Measurements from ENCODE around the gene MYL12B. TPM values are rescaled to one million over a fixed set of nuclear protein-coding genes. Genes with fewer than 3 reads are reported as not detected.
A peak's percentile ranks its signal among the peaks of the same experiment; 100 is the strongest.

The MYL12B gene
- total and polyA plus RNA-seq, 2 donors (not counting 3 experiments of a cell fraction or from before 2014, with no cell fraction given): 634 to 724 TPM

DNA sequence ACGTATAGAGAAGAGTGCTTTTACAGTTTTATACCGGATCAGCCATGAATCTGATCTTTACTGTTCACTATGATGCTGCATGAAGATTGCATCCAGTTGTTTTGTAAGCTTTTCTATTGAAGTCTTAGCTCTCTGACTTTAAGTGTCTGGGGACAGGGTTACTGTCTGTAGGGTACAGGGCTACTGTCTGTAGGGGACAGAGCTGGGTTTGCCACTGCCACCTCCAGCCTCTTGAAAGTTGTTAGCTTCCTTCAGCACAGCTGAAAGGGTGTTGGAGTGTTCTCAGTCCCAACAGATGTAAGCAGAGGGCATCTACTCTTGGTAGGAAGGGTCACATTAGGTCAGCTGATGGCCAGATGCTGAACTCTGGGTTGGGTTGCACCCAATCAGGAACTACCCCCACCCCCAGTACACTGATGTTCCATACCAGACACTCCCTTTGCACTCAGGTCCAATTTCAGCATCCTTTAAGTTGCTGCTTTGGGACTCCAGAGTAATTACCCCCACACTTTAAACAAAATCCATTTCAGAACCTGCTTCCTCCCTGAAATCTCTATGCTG, 58.0 kb downstream of the MYL12B start:
- TF ChIP-seq POLR2A (IDR thresholded peaks at IDR 0.05; ENCODE audit: low read depth, low read length): no peak
- TF ChIP-seq GATA2 (IDR thresholded peaks at IDR 0.05; ENCODE audit: insufficient read depth, insufficient read length, low read depth, low read length): no peak
- TF ChIP-seq, protein P1, sequence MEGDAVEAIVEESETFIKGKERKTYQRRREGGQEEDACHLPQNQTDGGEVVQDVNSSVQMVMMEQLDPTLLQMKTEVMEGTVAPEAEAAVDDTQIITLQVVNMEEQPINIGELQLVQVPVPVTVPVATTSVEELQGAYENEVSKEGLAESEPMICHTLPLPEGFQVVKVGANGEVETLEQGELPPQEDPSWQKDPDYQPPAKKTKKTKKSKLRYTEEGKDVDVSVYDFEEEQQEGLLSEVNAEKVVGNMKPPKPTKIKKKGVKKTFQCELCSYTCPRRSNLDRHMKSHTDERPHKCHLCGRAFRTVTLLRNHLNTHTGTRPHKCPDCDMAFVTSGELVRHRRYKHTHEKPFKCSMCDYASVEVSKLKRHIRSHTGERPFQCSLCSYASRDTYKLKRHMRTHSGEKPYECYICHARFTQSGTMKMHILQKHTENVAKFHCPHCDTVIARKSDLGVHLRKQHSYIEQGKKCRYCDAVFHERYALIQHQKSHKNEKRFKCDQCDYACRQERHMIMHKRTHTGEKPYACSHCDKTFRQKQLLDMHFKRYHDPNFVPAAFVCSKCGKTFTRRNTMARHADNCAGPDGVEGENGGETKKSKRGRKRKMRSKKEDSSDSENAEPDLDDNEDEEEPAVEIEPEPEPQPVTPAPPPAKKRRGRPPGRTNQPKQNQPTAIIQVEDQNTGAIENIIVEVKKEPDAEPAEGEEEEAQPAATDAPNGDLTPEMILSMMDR (IDR thresholded peaks at IDR 0.05; ENCODE audit: extremely low read depth in 1 of 2, insufficient read depth in 1 of 2, low read depth in 1 of 2, low read length in 2 of 2): no peak
- TF ChIP-seq EZH2 (IDR thresholded peaks at IDR 0.05; ENCODE audit: borderline replicate concordance, low read depth, low read length, severe bottlenecking): no peak
- no peak for TF ChIP-seq JUN (IDR thresholded peaks at IDR 0.05; ENCODE audit: borderline replicate concordance, insufficient read depth, insufficient read length, low read depth)
- no peak for TF ChIP-seq MYC (IDR thresholded peaks at IDR 0.05; ENCODE audit: low read depth, low read length)
- TF ChIP-seq FOS (IDR thresholded peaks at IDR 0.05; ENCODE audit: borderline replicate concordance, insufficient read depth, low read length): no peak
- no peak for TF ChIP-seq POLR2AphosphoS5 (IDR thresholded peaks at IDR 0.05; ENCODE audit: insufficient read depth, low read depth, low read length)
- TF ChIP-seq, protein P2, sequence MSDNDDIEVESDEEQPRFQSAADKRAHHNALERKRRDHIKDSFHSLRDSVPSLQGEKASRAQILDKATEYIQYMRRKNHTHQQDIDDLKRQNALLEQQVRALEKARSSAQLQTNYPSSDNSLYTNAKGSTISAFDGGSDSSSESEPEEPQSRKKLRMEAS (IDR thresholded peaks at IDR 0.05; ENCODE audit: insufficient read depth, insufficient read length): no peak
- POLR2A ChIA-PET: no interaction called here

More for the DNA sequence above, 58.0 kb downstream of the MYL12B start:
- intact Hi-C loops (cut with micrococcal nuclease) (loop anchor here (2.0 to 5.0 kb wide), 3 partner anchors 37 to 1972 kb away; no protein-coding TSS in a partner anchor), dilution Hi-C loops (cut with MboI; ENCODE audit: extremely low pct_ligation_motif_present, low sequenced_read_pairs) (no loop called here)
- H3K9me3 ChIP-seq (replicated peaks; ENCODE audit: control insufficient read depth, insufficient read depth, low read length): no peaks in the 10 kb centered on the region
- no peaks in the 10 kb centered on the region for H3K27me3 ChIP-seq (ENCODE audit: control insufficient read depth in 2 of 2, insufficient read depth in 2 of 2, low read length in 2 of 2)
- H3K9me1 ChIP-seq (replicated peaks; ENCODE audit: control insufficient read depth, extremely low read depth, insufficient read depth, low read length): peaks cover 2% of the 10 kb centered on the region
- H4K20me1 ChIP-seq (replicated peaks; ENCODE audit: control insufficient read depth, extremely low read depth, insufficient read depth, low read length): no peaks in the 10 kb centered on the region
- no peak for DNase-seq (ENCODE audit: low read depth, low spot score)
- no peak overlapping the region for H3K4me3 ChIP-seq (replicated peaks in 1 of 3; ENCODE audit: insufficient read depth in 1 of 3, low read depth in 1 of 3, low read length in 3 of 3)
- no peak overlapping the region for H3K9ac ChIP-seq (replicated peaks; ENCODE audit: extremely low read depth, insufficient read depth, low read length)
- no peak overlapping the region for H3K4me2 ChIP-seq (ENCODE audit: insufficient read depth, low read length)
- H3K4me1 ChIP-seq (ENCODE audit: control insufficient read depth, extremely low read depth, insufficient read depth, low read length): peaks cover 33% of the 10 kb centered on the region
- BruUV-seq (replicated peaks): no TSS peak
- H2AFZ ChIP-seq (ENCODE audit: low read depth, low read length): no peak overlapping the region
- H3K36me3 ChIP-seq (ENCODE audit: control insufficient read depth in 2 of 2, extremely low read depth in 1 of 2, insufficient read depth in 2 of 2, low read length in 2 of 2): no peaks in the 10 kb centered on the region
- H3K79me2 ChIP-seq (ENCODE audit: control insufficient read depth, insufficient read depth, low read length): no peaks in the 10 kb centered on the region
- FAIRE-seq: no peak
- H3K27ac ChIP-seq (ENCODE audit: insufficient read depth, low read depth, low read length): peak overlapping the region; percentile 3
- CTCF ChIA-PET: interaction anchor here (0.9 to 2.9 kb wide), 8 partner anchors 14 to 675 kb away, joined by 3 to 13 read pairs (median 3); no protein-coding TSS in a partner anchor

Measured in endothelial cell of umbilical vein (primary cell).